Measurements from ENCODE around the gene APOA4. TPM values are rescaled to one million over a fixed set of nuclear protein-coding genes. Genes with fewer than 3 reads are reported as not detected.
A peak's percentile ranks its signal among the peaks of the same experiment; 100 is the strongest.

The APOA4 gene
- total RNA-seq, 2 donors from 2014 or later, result 0.35 to 0.38 TPM

GRCh38 chr11:116811194-116811593 lies 11.9 kb downstream of the APOA4 start:
- Mint-ChIP-seq H3K27ac (no peak overlapping the region), H3K4me1 (peaks cover 27% of the 10 kb centered on the region), H3K27me3 (ENCODE audit: insufficient read depth) (peaks cover 2% of the 10 kb centered on the region), H3K9me3 (no peaks in the 10 kb centered on the region), H3K36me3 (ENCODE audit: low read depth) (no peaks in the 10 kb centered on the region), H3K4me3 (no peak overlapping the region)
- 88 to 91% methylated on average over 3 of the region's 3 CpGs for WGBS, 2 experiments (ENCODE audit: insufficient coverage in 1 of 2, insufficient read length in 1 of 2)
- H3K36me3 ChIP-seq (ENCODE audit: control insufficient read depth, insufficient read depth, low read length), result no peaks in the 10 kb centered on the region
- no peak overlapping the region for H3K9ac ChIP-seq (ENCODE audit: extremely low read depth, low read length, poor library complexity, severe bottlenecking)
- no peaks in the 10 kb centered on the region for H3K27me3 ChIP-seq (ENCODE audit: control insufficient read depth, insufficient read depth, low read length, poor library complexity, severe bottlenecking)
- H3K4me3 ChIP-seq (ENCODE audit: low read length), result no peak overlapping the region
- TF ChIP-seq, protein P1, sequence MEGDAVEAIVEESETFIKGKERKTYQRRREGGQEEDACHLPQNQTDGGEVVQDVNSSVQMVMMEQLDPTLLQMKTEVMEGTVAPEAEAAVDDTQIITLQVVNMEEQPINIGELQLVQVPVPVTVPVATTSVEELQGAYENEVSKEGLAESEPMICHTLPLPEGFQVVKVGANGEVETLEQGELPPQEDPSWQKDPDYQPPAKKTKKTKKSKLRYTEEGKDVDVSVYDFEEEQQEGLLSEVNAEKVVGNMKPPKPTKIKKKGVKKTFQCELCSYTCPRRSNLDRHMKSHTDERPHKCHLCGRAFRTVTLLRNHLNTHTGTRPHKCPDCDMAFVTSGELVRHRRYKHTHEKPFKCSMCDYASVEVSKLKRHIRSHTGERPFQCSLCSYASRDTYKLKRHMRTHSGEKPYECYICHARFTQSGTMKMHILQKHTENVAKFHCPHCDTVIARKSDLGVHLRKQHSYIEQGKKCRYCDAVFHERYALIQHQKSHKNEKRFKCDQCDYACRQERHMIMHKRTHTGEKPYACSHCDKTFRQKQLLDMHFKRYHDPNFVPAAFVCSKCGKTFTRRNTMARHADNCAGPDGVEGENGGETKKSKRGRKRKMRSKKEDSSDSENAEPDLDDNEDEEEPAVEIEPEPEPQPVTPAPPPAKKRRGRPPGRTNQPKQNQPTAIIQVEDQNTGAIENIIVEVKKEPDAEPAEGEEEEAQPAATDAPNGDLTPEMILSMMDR (conservative IDR thresholded peaks at IDR 0.05), result no peak
- peak; percentile 25 for DNase-seq
- H3K27ac ChIP-seq (ENCODE audit: low read depth, low read length), result no peak overlapping the region
- peaks cover 5% of the 10 kb centered on the region for H3K9me3 ChIP-seq (ENCODE audit: control insufficient read depth, low read length)
- peaks cover 10% of the 10 kb centered on the region for H3K4me1 ChIP-seq (ENCODE audit: control insufficient read depth, insufficient read depth, low read length)

DNA sequence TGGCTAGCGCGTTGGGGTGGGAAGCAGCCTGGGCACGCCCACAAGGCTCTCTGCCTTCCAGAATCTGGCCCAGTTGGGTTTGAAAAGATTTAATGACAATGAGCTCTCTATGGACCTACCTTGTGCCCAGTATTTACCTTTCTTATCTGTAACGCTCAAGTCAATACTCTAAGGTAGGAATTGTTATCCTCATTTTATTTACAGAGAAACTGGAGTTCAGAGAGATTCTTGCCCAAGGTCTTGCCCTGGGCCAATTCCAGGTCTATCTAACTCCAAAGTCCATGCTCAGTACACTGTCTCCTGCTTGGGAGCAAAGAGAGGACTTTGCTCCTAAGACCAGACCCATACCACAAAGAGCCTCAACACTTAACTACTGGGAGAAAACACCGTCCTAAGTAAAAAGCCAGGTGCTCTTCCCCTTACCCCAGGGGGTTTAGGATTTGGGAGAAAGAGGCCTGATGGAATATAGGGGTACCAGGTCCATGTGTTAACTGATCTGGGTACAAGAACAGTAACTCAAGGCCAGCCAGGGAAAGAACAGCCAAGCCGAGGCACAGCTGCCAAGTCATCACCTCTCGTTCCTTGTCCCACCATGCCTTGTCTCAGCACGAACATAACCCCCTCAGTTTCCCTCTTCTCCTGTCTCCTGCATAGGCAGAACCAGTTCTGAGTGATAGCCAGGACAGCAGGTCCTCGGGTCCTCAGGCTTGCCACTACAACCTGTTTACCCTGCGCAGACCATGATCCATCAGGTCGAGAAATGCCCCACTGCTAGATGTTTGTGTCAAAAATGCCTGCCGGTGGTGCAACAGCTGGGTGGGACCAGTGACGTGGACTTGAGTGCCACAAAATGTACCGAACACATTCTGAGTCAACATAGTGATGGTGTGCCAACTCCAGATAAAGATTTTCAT lies 14.6 kb downstream of the APOA4 start:
- H3K36me3 ChIP-seq (ENCODE audit: control insufficient read depth, insufficient read depth, low read length), result no peaks in the 10 kb centered on the region
- peak overlapping the region; percentile 53 for H3K4me3 ChIP-seq (ENCODE audit: low read length)
- peaks cover 5% of the 10 kb centered on the region for H3K9me3 ChIP-seq (ENCODE audit: control insufficient read depth, low read length)
- H3K9ac ChIP-seq (ENCODE audit: extremely low read depth, low read length, poor library complexity, severe bottlenecking), result no peak overlapping the region
- Mint-ChIP-seq H3K27me3 (ENCODE audit: insufficient read depth) (peaks cover 10% of the 10 kb centered on the region), H3K4me1 (peaks cover 22% of the 10 kb centered on the region), H3K4me3 (no peak overlapping the region), H3K9me3 (no peaks in the 10 kb centered on the region), H3K36me3 (ENCODE audit: low read depth) (no peaks in the 10 kb centered on the region), H3K27ac (no peak overlapping the region)
- H3K27ac ChIP-seq (ENCODE audit: low read depth, low read length), result no peak overlapping the region
- H3K4me1 ChIP-seq (ENCODE audit: control insufficient read depth, insufficient read depth, low read length), result peaks cover 5% of the 10 kb centered on the region
- no peaks in the 10 kb centered on the region for H3K27me3 ChIP-seq (ENCODE audit: control insufficient read depth, insufficient read depth, low read length, poor library complexity, severe bottlenecking)
- peak; percentile 18 for DNase-seq
- 84 to 88% methylated on average over 6 to 14 of the region's 14 CpGs for WGBS, 2 experiments (ENCODE audit: insufficient coverage in 1 of 2, insufficient read length in 1 of 2)
- TF ChIP-seq, protein P1 (conservative IDR thresholded peaks at IDR 0.05), result no peak

GRCh38 chr11:116807601-116808261 lies 15.4 kb downstream of the APOA4 start:
- TF ChIP-seq, protein P1 (conservative IDR thresholded peaks at IDR 0.05), result no peak
- no peaks in the 10 kb centered on the region for H3K9me3 Mint-ChIP-seq
- peaks cover 10% of the 10 kb centered on the region for H3K27me3 Mint-ChIP-seq (ENCODE audit: insufficient read depth)
- DNase-seq, result peak; percentile 42
- Histone ChIP-seq H3K4me3 (ENCODE audit: low read length) (no peak overlapping the region), H3K9ac (ENCODE audit: extremely low read depth, low read length, poor library complexity, severe bottlenecking) (no peak overlapping the region), H3K9me3 (ENCODE audit: control insufficient read depth, low read length) (peaks cover 3% of the 10 kb centered on the region), H3K27ac (ENCODE audit: low read depth, low read length) (no peak overlapping the region), H3K27me3 (ENCODE audit: control insufficient read depth, insufficient read depth, low read length, poor library complexity, severe bottlenecking) (no peaks in the 10 kb centered on the region), H3K36me3 (ENCODE audit: control insufficient read depth, insufficient read depth, low read length) (no peaks in the 10 kb centered on the region), H3K4me1 (ENCODE audit: control insufficient read depth, insufficient read depth, low read length) (peaks cover 5% of the 10 kb centered on the region)
- no peaks in the 10 kb centered on the region for H3K36me3 Mint-ChIP-seq (ENCODE audit: low read depth)
- 95 to 97% methylated on average over 6 of the region's 6 CpGs for WGBS, 2 experiments (ENCODE audit: insufficient coverage in 1 of 2, insufficient read length in 1 of 2)
- H3K4me3 Mint-ChIP-seq, result no peak overlapping the region
- H3K27ac Mint-ChIP-seq, result no peak overlapping the region
- H3K4me1 Mint-ChIP-seq, result peaks cover 16% of the 10 kb centered on the region
